ENCODE measurements around the gene ZC3H18. TPM values are rescaled to one million over a fixed set of nuclear protein-coding genes. Genes with fewer than 3 reads are reported as not detected.
A peak's percentile ranks its signal among the peaks of the same experiment; 100 is the strongest.

ZC3H18 gene
- total and polyA plus RNA-seq, 2 of the 4 experiments (the other 2 are of a cell fraction) = 3.4 to 21.3 TPM

GRCh38 chr16:88636488-88637265, 66.5 kb downstream of the ZC3H18 start:
- no peak overlapping the region for H2AK9ac ChIP-seq (replicated peaks; ENCODE audit: low read depth, low read length, poor library complexity)
- WGBS, 2 experiments (ENCODE audit: extremely low coverage in 2 of 2, insufficient read length in 1 of 2) = no CpG with 5 or more reads among the region's 23 CpGs
- no peak overlapping the region for H2AK5ac ChIP-seq (ENCODE audit: low read depth, low read length)
- no peak overlapping the region for H2BK20ac ChIP-seq (ENCODE audit: low read depth, low read length)
- BruUV-seq (replicated peaks) = no TSS peak
- H2BK5ac ChIP-seq (ENCODE audit: low read depth, low read length, poor library complexity, severe bottlenecking) = no peak overlapping the region
- no peak overlapping the region for H3K4me2 ChIP-seq (ENCODE audit: low read depth, low read length)
- H3K9me3 ChIP-seq (ENCODE audit: control insufficient read depth, insufficient read depth, low read length) = no peaks in the 10 kb centered on the region
- no peak overlapping the region for H4K5ac ChIP-seq (ENCODE audit: low read depth, low read length)
- H3K79me1 ChIP-seq (ENCODE audit: low read depth in 1 of 2, low read length in 2 of 2) = no peaks in the 10 kb centered on the region
- in situ Hi-C loops (cut with MboI; ENCODE audit: low sequenced_read_pairs) (no loop called here), intact Hi-C loops (cut with micrococcal nuclease) (no loop called here), dilution Hi-C loops (cut with HindIII; ENCODE audit: low sequenced_read_pairs, unreplicated experiment) (no loop called here)
- CTCF ChIA-PET = no interaction called here
- POLR2A ChIA-PET (ENCODE audit: unreplicated experiment) = no interaction called here
- H3K56ac ChIP-seq (ENCODE audit: extremely low read depth, insufficient read depth, low read length) = no peak overlapping the region
- H4K20me1 ChIP-seq (ENCODE audit: insufficient read depth, low read length) = peaks cover 5% of the 10 kb centered on the region
- TF ChIP-seq, protein P1, sequence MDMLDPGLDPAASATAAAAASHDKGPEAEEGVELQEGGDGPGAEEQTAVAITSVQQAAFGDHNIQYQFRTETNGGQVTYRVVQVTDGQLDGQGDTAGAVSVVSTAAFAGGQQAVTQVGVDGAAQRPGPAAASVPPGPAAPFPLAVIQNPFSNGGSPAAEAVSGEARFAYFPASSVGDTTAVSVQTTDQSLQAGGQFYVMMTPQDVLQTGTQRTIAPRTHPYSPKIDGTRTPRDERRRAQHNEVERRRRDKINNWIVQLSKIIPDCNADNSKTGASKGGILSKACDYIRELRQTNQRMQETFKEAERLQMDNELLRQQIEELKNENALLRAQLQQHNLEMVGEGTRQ (IDR thresholded peaks at IDR 0.05; ENCODE audit: low read depth, low read length) = no peak
- TF ChIP-seq MAFK (IDR thresholded peaks at IDR 0.05; ENCODE audit: low read depth, low read length) = no peak
- TF ChIP-seq RCOR1 (IDR thresholded peaks at IDR 0.05; ENCODE audit: insufficient replicate concordance, low read length) = no peak
- TF ChIP-seq ELK1 (IDR thresholded peaks at IDR 0.05; ENCODE audit: borderline replicate concordance, low read depth, low read length) = no peak
- no peak for TF ChIP-seq RAD21 (IDR thresholded peaks at IDR 0.05; ENCODE audit: low read length)
- no peak for TF ChIP-seq SMC3 (IDR thresholded peaks at IDR 0.05; ENCODE audit: low read depth, low read length)
- TF ChIP-seq BHLHE40 (IDR thresholded peaks at IDR 0.05; ENCODE audit: low read depth, low read length) = no peak
- TF ChIP-seq CHD1 (IDR thresholded peaks at IDR 0.05; ENCODE audit: low read depth, low read length) = no peak
- H3K23ac ChIP-seq (ENCODE audit: low read depth, low read length) = no peak overlapping the region
- H3K9me1 ChIP-seq (ENCODE audit: insufficient read depth, low read length) = peaks cover 2% of the 10 kb centered on the region; the same call in 1 of the 2 replicates
- H2BK15ac ChIP-seq (ENCODE audit: low read depth, low read length) = no peak overlapping the region
- H2BK120ac ChIP-seq (ENCODE audit: low read depth, low read length) = no peak overlapping the region
- H3K4me3 ChIP-seq (ENCODE audit: insufficient read depth, low read depth, low read length) = no peak overlapping the region
- no peak overlapping the region for H4K91ac ChIP-seq (ENCODE audit: insufficient read depth, low read depth, low read length)
- H3K27me3 ChIP-seq (ENCODE audit: control insufficient read depth, insufficient read depth, low read length) = peaks cover 27% of the 10 kb centered on the region
- H3K14ac ChIP-seq (replicated peaks; ENCODE audit: low read depth, low read length) = no peak overlapping the region
- ATAC-seq (ENCODE audit: low read depth) = no peak
- H4K8ac ChIP-seq (ENCODE audit: low read depth in 2 of 2, low read length in 2 of 2) = no peak overlapping the region
- no peak overlapping the region for H3K4ac ChIP-seq (ENCODE audit: low read depth, low read length)
- H3K27ac ChIP-seq (ENCODE audit: insufficient read depth, low read length) = no peak overlapping the region
- H3K18ac ChIP-seq (ENCODE audit: low read depth, low read length) = no peak overlapping the region
- H2AFZ ChIP-seq (replicated peaks; ENCODE audit: low read length, poor library complexity) = peak overlapping the region; percentile 63
- no peak overlapping the region for H3K9ac ChIP-seq (ENCODE audit: low read depth, low read length)
- H3K36me3 ChIP-seq (ENCODE audit: control insufficient read depth, insufficient read depth, low read length) = peaks cover 13% of the 10 kb centered on the region; the same call in 1 of the 2 replicates
- DNase-seq = peak; percentile 6
- peaks cover 11% of the 10 kb centered on the region for H3K4me1 ChIP-seq (ENCODE audit: control insufficient read depth, insufficient read depth, low read length)
